ENCODE measurements around the gene ITGB6.

ITGB6 gene

DNA sequence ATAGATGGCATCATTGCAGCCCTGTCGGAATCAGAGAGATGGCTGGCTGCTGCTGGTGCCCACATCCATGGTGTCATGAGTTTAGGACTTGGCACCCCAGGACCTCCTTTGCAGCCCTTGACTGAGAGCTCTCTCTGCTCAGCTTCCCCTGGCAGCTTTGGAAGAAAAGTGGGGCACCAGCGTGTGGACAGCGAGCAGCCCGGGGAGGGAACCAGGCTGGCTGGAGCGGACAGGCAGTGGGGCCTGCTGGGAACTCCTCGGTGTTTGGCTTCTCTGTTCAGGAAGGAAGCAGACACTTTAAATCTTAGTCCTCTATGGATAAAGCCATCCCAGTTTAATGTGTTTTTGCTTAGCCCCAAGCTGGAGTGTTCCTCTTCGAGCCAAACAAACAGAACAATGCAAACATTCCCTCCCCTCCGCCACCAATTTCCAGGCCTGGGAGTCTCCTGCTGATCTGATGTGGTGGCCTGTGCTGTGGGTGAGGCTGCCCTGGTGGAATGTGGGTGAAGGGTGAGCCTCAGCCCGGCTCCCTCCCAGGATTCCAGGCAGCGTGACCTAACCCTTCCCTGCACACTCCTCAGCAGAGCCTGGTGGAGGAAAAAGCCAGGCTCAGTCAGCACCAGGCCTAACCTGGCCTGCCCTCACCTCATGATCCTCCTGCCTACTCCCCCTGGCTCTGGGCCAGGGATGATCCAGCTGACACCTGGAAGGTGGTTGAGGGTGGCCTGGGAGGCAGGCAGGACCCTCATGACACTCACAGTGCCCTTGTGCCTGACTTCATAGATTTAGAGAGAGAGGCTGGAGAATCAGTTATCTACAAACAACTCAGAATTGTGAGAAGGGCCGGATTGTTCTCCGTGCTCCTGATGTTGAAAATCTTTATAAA is 21.6 kb upstream of the ITGB6 start:
- DNase-seq (ENCODE audit: low read depth) = peak; percentile 57

DNA sequence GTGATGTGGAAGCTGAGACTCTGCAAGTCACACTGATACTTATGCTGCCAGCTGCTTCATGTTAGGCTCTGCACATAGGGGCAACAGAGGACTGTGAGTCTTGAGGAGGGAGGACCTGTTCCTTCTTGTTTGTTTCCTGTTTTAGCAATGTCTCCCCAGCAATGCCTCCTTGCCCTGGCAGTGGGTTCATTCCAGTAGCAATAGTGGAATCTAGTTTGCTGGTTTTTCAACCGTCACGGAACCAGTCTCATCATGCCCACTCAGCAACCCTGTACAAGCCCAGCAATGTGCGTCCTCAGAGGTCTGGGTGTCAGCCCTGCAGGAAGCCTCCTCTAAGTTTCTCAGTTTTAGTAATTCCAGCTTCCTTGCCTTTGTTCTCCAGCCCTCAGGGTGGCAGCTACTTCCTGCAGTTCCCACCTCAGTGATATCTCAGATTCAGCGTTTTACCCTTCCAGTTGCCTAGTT is 20.5 kb upstream of the ITGB6 start:
- no peak for DNase-seq (ENCODE audit: low read depth)

GRCh38 chr2:160220026-160220425 is 20.0 kb upstream of the ITGB6 start:
- no peak for DNase-seq (ENCODE audit: low read depth)

DNA sequence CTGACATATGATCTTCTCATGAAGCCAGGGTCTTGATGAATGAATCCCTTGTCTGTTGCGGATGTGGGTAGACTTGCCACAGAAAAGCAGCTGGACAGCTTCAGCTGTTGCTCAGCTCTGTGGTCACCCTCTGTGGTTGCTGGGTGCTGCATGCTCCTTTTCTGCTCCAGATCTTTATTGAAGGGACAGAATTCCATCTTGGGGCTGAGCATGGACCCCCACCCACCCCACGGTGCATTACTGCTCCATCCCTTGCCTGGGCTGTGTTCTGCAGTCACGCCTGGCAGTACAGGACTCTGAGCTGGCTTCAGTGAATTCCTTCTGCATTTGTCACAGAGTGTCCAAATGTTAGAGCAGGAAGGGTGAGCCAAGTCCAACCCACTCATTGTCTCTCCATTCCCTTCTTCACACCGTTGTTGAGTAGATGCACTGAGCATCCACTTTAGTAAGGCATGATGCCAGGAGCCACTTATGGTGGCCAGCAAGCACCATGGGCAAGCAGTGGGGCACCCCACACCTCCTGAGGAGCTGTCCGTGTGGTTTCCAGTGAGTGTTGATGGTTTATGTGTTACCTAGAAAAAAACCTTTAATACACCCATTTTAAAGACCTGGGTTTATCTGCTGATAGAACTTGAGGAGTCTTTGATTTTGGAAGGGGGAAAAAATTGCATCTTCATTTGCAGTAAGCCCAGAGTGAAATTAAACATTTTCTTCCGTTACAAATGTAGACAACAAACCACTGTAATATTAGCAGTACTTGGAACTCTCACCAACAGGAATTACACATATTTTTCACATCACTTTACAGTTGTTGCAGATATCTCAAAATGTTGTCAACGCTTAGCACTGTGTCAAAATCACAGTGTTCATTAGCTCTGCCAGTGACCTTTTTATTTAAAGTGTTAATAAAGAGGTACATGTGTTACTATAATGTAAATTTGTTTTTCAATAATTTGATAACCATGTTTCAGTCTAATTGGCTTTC is 14.7 kb upstream of the ITGB6 start:
- peak; percentile 71 for DNase-seq (ENCODE audit: low read depth)

- no peak for DNase-seq (ENCODE audit: low read depth)
These were observed 13.4 kb upstream of the ITGB6 start for GRCh38 chr2:160213511-160213910.

DNA sequence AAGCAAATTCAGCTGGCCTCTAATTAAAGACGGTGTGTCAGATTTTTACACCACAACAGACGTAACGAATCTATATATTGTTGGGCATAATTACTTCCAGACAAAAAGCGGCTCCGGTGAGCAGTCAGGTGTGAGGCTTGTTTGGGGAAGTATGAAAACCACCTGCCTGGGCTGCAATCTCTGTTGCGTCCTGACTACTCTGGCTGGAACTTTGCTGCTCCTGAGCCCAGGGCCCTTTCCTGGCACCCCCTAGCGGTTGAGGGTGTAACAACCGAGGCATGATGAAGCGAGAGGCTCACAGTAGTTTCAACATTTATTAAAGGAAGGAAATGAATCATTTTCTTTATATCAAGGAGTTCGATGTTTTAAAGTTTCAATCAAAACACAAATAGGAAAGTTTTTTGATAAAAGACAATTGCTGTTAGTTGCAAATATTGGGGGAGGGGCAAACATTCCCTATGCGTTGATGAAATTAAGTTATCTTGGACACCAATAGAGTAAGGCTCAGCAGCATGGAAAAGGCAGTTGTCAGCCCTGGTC is 10.6 kb upstream of the ITGB6 start:
- DNase-seq (ENCODE audit: low read depth) = no peak

- DNase-seq (ENCODE audit: low read depth) = peak; percentile 54
These were observed 9.4 kb upstream of the ITGB6 start for GRCh38 chr2:160209516-160209856.

- no peak for DNase-seq (ENCODE audit: low read depth)
These were observed 8.8 kb upstream of the ITGB6 start for GRCh38 chr2:160208655-160209515.

GRCh38 chr2:160207804-160208654 is 8.0 kb upstream of the ITGB6 start:
- DNase-seq (ENCODE audit: low read depth) = peak; percentile 90

DNA sequence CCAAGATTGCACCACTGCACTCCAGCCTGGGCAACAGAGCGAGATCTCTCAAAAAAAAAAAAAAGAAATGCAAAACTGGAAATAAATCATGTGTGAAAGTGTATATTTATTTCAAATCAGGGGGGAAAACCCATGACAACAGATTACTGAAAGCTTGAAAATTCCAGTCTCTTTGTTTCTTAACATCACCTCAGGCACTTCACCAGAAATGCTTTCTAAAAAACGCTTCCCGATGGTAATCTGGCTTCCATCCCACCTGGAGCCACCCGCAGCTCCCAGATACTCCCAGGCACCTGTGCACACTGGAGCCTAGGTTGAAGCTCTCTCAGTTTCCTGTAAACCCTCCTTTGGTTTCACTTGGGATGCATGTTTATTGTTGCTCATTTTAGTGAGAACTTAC is 7.2 kb upstream of the ITGB6 start:
- no peak for DNase-seq (ENCODE audit: low read depth)

DNA sequence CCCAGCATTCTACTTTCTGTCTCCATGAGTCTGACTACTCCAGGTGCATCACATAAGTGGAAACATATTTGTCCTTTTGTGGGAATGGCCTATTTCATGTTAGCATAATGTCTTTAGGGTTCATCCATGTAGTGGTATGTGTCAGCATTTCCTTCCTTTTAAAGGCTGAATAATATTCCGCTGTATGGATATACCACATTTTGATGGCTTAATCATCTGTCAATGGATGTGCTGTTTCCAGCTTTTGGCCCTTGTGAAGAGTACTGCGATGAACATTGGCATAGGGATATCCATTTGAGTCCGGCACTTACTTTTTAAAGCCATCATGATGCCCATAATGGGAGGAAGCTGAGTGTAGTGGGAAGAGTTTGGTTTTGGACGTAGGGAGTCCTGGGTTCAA is 6.4 kb upstream of the ITGB6 start:
- DNase-seq (ENCODE audit: low read depth) = no peak

DNA sequence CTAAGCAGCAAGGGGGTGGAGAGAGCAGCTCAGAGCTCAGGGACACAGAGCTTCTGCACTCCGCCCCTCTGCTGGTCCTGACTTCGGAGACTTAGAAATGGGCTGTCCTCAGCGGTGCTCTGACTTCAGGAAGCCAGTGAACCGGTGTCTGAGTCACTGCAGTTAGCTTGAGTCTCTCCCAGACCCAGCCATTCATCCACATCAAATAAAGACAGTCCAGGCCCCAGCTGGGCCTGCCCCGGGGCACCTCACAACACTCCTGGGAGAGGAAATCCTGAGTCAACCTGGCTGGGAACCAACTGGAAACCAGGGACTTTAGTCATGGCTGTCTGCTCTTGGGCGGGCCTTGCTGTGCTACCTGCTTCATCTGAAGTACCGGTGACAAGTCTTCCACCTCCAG is 5.4 kb upstream of the ITGB6 start:
- DNase-seq (ENCODE audit: low read depth) = peak; percentile 84

GRCh38 chr2:160203422-160203821 is 3.4 kb upstream of the ITGB6 start:
- DNase-seq (ENCODE audit: low read depth) = no peak

- no peak for DNase-seq (ENCODE audit: low read depth)
These were observed 2.9 kb upstream of the ITGB6 start for GRCh38 chr2:160203007-160203406.

DNA sequence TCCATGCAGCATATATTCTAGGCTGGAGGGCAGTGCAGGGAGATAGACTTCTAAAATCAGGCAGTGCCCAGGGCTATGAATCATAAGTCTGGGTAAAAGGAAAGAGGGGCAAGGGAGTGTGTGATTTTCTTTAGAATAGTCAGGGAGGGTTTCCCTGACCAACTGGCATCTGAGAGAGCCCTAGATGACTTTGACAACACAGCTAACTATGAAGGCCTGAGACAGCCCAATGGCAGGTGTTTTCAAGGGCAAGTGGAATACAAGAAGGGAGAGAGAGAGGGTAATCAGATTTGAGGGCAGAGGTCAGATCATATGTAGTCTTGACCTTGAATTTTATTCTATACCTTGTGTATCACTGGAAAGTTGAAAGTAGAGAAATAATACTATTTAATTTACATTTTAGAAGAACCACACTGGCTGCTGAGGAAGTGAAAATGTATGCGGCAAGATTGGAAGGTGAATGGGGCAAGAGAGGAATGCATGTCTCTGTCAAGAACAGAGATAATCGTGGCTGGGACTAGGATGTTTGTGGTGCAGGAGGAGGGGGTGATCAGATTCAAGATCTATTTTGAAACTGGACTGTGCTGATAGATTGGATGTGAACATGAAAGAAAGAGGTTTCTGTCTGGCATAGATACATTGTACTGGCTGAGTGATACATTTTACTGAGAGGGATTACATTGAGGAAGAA is 1.9 kb upstream of the ITGB6 start:
- DNase-seq (ENCODE audit: low read depth) = no peak

DNA sequence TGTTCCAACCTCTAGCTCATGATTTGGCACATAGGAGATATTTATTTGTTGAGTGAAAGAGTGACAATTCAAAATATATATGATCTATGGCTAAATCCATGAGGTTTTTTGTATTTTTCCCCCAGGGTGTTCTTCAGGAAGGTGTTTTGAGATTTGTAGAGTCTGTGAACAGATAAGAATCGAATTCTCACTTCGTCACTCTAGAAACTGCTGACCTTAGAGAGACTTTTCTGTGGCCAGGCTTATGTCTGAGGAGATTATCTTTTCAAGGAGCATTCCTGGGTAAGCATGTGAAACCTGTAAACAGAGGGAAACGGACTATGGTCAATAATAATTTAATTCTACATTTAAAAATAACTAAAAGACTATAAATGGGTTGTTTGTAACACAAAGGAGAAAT is 849 bp upstream of the ITGB6 start:
- DNase-seq (ENCODE audit: low read depth) = no peak

- DNase-seq (ENCODE audit: low read depth) = no peak
These were observed 1.0 kb downstream of the ITGB6 start for GRCh38 chr2:160199053-160199452.

GRCh38 chr2:160197587-160197986 is 2.5 kb downstream of the ITGB6 start:
- no peak for DNase-seq (ENCODE audit: low read depth)

DNA sequence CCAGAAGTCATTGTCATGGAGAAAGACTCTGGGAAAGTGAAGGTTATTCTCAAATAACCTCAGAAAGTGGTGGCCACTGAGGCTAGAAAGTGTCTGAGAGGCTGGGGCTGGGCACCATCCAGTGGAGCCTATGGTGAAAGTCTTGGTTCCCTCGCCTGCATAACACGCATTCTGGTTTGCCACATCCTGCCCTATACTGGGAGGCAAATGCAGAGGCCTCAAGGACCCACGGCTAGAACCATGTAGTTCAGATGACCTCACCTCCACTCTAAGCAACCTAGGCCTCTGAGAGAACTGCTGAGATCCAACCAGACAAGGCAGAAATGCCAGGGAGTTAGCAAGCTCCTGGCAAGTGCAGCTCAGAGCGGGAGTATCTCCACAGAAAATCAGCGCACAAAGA is 5.1 kb downstream of the ITGB6 start:
- DNase-seq (ENCODE audit: low read depth) = no peak

DNA sequence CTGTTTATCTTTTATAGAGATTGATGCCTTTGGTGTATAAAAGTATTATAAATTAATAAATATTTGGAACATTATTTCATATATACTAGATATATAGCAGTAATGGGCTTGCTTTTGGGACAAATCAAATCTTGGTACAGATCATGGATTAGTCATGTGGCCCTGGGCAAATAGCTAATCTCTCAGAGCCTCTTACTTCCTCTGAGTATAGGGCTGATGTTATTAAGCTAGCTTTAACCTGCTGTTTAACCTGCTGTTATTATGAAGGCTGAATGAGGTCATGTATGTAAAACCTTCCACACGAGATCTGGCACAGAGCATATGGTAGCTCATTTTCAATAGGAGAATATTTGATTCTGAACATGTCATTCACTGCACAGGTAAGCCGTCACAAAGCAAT is 5.7 kb downstream of the ITGB6 start:
- DNase-seq (ENCODE audit: low read depth) = no peak
